RWPE2 (cell line): ENCODE data around the gene APOH.
A peak's percentile ranks its signal among the peaks of the same experiment; 100 is the strongest.

Source experiments
- ATAC-seq: fragments of 200-7000 bp; cut with Tn5 transposase; 3 replicates; pipeline ENCODE4 v1.9.1; 2021; ENCODE audit warnings: low read depth
- DNase-seq: peaks from one replicate; pipeline ENCODE4 v3.0.0-alpha.2; 2020; ENCODE audit warnings: low spot score
- H3K27ac ChIP-seq: fragments of 450-650 bp; 2 replicates; pipeline ENCODE4 v1.5.1; 2017; ENCODE audit warnings: mild to moderate bottlenecking; ENCODE audit not compliant: poor library complexity, severe bottlenecking
- H3K27me3 ChIP-seq: fragments of 250-450 bp; sonication (Bioruptor Pico); 2 replicates; pipeline ENCODE4 v1.5.1; 2021; ENCODE audit warnings: mild to moderate bottlenecking, moderate library complexity; ENCODE audit not compliant: insufficient read depth, poor library complexity, severe bottlenecking
- H3K36me3 ChIP-seq: fragments of 250-450 bp; sonication (Bioruptor Pico); 2 replicates; pipeline ENCODE4 v1.5.1; 2020; ENCODE audit warnings: low read depth, mild to moderate bottlenecking, moderate library complexity
- H3K4me1 ChIP-seq: fragments of 250-450 bp; sonication (Bioruptor Pico); 2 replicates; pipeline ENCODE4 v1.5.1; 2021; ENCODE audit warnings: mild to moderate bottlenecking, moderate library complexity; ENCODE audit not compliant: insufficient read depth, poor library complexity, severe bottlenecking
- H3K4me3 ChIP-seq: fragments of 250-450 bp; sonication (Bioruptor Pico); 2 replicates; pipeline ENCODE4 v1.5.1; 2021; ENCODE audit warnings: mild to moderate bottlenecking, moderate library complexity; ENCODE audit not compliant: severe bottlenecking
- H3K9me3 ChIP-seq: fragments of 250-450 bp; sonication (Bioruptor Pico); 2 replicates; pipeline ENCODE4 v1.5.1; 2021; ENCODE audit warnings: mild to moderate bottlenecking, moderate library complexity; ENCODE audit not compliant: severe bottlenecking
- TF ChIP-seq, protein P1 (sequence below): fragments of 450-650 bp; IDR thresholded peaks from one replicate; pipeline ENCODE4 v1.5.1; 2017; ENCODE audit warnings: mild to moderate bottlenecking, moderate library complexity; ENCODE audit not compliant: poor library complexity, severe bottlenecking

APOH gene

DNA sequence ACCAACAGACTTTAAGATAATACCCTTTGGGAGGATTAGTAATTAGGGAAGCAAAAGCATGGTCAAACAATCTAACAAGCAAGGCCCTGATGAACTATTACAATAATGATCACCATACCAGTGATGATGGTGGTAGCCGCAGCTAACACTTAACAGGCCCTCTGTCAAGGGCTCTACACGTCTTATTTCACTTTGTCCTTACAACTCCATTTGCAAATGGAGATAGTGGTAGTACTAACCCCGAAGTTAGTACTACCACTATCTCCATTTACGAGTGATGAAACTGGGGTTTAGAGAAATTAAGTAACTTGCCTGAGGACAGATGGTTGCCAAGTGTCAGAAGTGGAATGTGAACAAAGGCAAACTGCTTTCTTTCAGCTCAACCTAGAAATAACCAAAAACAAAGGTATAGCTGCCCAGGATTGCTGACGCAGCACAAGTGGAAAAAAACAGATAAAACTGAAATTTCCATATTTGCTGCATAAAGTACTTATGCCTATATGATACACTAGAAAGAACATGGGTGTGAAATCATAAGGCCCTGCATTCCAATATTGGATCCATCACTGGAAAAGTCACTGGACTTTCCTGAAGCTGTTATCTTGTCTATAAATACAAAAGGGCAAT is 61.9 kb downstream of the APOH start:
- DNase-seq: no peak
- Histone ChIP-seq H3K27me3 (no peaks in the 10 kb centered on the region), H3K4me1 (no peaks in the 10 kb centered on the region), H3K36me3 (no peaks in the 10 kb centered on the region), H3K27ac (no peak overlapping the region), H3K4me3 (no peak overlapping the region), H3K9me3 (no peaks in the 10 kb centered on the region)
- TF ChIP-seq, protein P1, sequence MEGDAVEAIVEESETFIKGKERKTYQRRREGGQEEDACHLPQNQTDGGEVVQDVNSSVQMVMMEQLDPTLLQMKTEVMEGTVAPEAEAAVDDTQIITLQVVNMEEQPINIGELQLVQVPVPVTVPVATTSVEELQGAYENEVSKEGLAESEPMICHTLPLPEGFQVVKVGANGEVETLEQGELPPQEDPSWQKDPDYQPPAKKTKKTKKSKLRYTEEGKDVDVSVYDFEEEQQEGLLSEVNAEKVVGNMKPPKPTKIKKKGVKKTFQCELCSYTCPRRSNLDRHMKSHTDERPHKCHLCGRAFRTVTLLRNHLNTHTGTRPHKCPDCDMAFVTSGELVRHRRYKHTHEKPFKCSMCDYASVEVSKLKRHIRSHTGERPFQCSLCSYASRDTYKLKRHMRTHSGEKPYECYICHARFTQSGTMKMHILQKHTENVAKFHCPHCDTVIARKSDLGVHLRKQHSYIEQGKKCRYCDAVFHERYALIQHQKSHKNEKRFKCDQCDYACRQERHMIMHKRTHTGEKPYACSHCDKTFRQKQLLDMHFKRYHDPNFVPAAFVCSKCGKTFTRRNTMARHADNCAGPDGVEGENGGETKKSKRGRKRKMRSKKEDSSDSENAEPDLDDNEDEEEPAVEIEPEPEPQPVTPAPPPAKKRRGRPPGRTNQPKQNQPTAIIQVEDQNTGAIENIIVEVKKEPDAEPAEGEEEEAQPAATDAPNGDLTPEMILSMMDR: no peak
- ATAC-seq: no peak

DNA sequence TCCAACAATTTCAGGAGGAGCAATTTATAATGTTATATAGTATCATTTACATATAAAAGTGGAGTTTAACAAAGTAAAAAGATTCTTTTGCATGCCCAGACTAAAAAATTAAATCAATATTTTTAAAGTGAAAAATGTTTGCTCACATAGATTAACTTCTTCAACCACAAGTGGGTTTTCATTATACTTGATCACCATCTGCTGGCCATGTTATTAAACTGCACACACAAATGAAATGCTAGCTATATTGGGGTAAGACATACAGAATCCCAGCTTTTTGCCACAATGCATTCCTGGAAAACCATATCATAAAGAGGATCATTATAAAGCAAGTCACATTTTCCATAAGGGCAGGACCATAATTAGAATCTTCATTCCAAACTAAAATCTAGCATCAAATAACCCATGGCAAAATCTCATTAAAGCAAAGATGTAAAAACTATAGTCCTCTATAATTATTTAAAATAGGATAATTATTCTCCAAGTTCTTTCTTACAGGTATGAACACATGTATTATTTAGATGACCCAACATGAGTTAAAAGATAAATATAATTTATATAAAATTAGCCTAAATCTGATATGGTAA is 63.6 kb downstream of the APOH start:
- no peaks in the 10 kb centered on the region for H3K27me3 ChIP-seq
- no peak overlapping the region for H3K27ac ChIP-seq
- H3K36me3 ChIP-seq: no peaks in the 10 kb centered on the region
- H3K4me1 ChIP-seq: no peaks in the 10 kb centered on the region
- no peak overlapping the region for H3K4me3 ChIP-seq
- TF ChIP-seq, protein P1: peak; percentile 87
- no peaks in the 10 kb centered on the region for H3K9me3 ChIP-seq
- DNase-seq: no peak
- ATAC-seq: peak; percentile 53; the same call in 1 of the 3 replicates
